DMS53 treated with DMSO at 0.1 percent for 48 hours (cell line): ENCODE measurements around the gene CDC25B.

Experiments used
- DNase-seq: peaks from one replicate; lab custom pipeline; 2025; ENCODE audit not compliant: unreplicated experiment; lab: John Stamatoyannopoulos, UW

CDC25B gene

GRCh38 chr20:3763671-3764601 is 32.2 kb upstream of the CDC25B start:
- no peak for DNase-seq

GRCh38 chr20:3764659-3765058 is 31.5 kb upstream of the CDC25B start:
- no peak for DNase-seq

- no peak for DNase-seq
Observed at GRCh38 chr20:3765171-3765882, 30.8 kb upstream of the CDC25B start.

- no peak for DNase-seq
Observed at GRCh38 chr20:3766422-3767109, 29.5 kb upstream of the CDC25B start.

DNA sequence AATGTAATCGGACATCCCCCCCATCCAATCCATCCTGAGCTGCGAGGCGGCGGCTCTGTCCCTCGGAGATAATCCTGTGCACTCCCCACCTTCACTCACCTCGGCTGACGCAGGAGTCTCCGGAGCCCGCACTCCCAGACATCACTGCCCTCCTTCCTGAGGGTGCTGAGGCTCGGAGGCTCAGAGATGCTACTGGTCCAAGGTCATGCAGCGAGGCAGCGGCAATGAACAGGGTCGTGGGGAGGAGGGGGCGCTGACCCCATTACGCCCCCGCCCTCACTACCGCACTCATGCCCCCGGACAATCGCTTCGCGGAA is 29.0 kb upstream of the CDC25B start:
- DNase-seq = no peak

DNA sequence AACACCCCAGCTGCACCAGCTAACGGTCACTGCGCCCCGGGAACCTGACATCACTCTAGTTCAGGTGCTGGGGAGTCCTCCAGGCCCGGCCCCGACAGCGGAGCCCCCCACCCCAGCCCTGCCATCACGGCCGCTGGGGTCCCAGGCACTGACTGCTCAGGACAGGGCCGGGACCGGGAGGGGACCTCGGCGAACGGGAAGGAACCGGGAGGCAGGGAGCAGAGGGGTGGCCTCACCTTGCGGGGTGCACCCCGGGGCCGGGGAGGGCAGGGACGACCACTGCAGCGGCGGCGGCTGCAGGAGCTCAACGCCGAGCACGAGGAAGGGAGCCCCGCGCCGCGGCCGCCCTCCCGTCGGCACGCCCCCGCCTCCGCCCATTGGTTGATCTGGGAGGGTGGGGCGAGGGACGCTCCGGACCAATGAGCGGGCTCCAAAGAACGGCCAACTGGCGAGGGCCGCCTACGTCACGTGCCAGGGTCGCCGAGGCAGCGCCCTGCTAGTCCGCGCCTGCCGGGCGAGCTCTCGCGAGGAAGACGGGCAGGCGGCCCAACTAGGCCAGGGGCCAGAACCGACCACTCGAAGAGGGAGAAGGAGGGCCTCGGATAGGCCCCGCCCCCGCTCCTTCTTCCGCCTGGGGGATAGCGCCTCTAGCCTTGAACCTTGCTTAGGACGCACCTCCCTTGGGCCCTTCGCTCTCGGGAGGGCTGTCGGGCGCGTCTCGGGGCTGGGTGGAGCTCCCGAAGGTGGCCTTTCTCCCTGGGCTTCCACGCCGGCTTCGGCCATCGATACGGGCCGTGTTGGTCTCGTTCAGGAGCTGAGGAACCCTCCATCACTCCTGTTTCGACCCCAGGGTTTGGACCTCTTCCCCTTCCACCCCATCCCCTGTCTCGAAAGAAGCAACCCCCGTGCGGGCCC is 28.4 kb upstream of the CDC25B start, which contains the start of gene ADISSP:
ADISSP (minus strand) TSS at position 327 of the 915 bp plus-strand sequence. CDS start 7,653 bp downstream, outside the sequence.
- DNase-seq = peak; percentile 98

GRCh38 chr20:3768342-3769130 is 27.6 kb upstream of the CDC25B start:
- DNase-seq = peak; percentile 55

GRCh38 chr20:3771552-3772058 is 24.5 kb upstream of the CDC25B start:
- DNase-seq = no peak

DNA sequence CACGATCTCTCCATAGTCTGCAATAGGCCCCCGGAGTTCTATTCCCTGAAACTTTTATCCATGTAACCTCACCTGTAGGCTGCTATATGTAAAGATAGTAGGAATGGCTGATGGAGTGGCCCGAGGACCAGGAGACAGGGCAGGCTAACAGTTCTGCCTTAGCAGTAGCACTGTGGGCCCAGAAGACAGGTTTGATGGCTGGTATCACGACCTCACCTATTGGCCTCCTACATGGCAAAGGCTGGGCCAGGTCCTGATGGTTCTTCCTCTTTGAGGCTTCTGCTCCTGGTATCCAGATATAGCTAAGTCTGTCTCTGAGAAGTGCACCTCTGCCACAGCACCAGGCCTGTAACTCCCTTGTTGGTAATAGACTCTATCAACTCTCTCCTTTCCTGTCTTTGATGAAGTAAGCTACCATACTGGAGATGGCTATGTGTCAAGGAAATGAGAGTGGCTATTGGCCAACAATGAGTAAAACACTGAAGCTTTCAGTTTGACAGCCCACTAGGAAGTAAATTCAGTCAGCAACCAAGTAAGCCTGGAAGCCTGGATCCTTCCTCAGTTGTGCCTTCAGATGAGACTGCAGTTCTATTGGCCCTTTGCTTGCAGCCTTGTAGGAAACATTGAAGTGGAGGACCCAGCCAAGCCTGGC is 20.5 kb upstream of the CDC25B start:
- no peak for DNase-seq

GRCh38 chr20:3777381-3777715 is 18.8 kb upstream of the CDC25B start:
- no peak for DNase-seq

DNA sequence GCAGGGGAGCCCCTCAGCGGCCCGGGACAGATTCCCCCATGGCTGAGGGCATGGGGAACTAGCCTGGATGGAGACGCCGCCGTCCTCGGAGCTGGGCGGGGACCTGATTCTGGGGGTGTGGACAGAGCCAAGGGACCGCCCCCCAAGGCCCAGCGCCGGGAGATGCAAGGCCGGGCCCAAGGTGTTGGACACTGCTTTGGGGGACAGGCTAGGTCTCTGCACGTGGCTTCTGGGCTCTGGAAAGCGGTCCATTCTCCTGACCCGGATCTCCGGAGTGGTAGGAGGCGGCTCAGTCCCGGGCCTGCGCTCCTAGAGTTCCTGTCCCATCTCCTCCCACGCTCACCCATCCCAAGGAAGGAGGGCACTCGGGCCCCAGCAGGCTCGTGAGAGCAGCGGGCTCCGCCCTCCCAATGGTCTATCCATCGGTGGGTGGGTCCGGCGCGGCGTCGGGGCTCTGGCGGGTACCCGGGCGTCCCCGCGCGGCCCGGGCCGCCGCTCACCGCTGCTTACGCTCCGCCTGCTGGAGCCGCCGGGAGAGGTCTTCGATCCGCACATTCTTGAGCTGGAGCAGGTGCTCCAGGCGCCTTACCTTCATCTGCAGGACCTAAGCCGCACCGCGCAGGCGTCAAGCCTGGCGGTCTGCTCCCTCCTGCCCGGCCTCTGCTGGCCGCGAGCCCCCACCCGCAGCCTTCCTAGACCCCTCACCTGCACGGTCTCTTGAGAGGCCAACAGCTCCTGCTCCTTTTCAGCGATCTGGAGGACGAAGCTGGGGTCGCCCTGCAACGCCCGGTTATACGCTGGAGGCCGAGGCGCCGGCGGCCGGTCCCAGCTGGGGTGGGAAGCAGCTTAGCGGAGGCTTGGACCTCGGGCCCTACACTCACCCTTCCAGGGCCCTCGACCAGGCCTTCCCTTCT is 18.1 kb upstream of the CDC25B start:
- DNase-seq = peak; percentile 77

DNA sequence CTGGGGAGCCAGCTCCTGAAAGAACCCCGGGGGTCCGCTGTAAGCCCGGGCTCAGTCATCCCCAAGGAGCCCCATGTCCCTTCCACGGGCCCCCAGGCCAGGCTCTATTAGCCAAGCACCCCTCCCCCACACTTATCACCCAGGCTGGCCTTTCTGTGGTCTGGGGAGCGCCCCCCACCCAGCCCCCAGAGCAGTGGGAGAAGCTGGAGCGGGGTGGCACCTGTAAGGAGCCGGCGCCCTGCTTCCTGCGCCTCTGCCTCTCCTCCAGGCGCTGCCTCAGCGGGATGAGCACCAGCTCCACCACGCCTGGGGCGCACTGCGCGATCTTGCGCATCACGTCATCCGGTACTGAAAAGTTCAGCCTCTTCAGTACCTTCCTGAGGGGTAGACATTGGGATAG is 17.1 kb upstream of the CDC25B start:
- no peak for DNase-seq

- peak; percentile 94 for DNase-seq
Observed at GRCh38 chr20:3781153-3781910, 14.8 kb upstream of the CDC25B start, which contains the start of gene SPEF1. Gene SPEF1, minus strand, starts transcription at chr20:3781448. Its CDS starts 161 bp downstream, at chr20:3781287.

DNA sequence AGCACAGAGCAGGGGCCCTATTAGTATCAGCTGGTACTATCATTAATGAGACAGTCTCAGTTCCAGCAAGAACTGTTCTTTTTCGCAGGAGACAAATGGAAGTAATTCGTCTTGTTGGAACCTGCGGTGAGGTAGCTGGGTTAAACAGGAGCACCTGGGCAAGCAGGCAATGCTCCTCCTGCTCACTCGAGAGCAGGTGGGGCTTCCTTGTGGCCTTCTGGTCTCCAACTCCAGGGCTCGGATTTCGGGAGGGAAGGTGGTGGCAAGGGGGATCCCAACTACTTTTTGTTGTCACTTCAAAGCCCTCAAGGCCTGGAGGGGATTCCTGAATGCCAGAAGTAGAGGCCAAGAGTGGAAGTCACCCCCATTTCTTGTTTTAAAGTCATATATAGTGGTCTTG is 13.5 kb upstream of the CDC25B start:
- no peak for DNase-seq

GRCh38 chr20:3783068-3783489 is 13.0 kb upstream of the CDC25B start:
- no peak for DNase-seq

DNA sequence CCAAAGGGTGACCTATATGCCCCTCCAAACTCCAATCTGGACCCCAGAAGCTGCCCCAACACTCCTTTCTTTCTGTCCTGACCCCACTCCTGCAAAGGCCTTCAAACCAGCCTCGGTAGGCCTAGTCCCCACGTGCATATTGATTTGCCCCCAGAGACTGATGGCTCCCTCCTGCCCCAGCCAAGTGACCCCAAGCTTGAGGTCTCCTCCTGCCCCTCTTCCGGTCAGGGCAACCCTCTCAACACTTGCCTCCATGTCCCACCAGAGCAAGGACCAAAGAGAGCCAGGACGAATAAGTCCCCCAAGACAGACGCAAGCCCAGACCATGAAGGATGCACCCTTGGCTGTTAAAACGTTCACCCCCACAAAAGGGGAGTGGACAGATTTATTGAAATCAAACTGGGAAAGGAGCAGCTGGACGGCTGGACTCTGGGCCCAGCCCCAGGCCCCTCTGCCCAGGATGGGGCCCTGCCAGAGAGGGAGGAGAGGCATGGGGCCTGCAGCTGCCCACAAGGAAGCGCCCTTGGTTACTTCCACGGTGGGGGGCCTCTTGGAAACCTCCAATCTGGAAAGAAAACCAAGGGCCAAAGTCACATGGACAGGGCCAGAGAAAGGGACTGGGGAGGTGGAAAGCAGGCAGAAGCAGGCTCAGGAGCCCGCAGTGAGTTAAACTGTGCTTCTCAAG is 12.5 kb upstream of the CDC25B start:
- no peak for DNase-seq
